Measurements from ENCODE around the gene HOXB3. TPM values are rescaled to one million over a fixed set of nuclear protein-coding genes. Genes with fewer than 3 reads are reported as not detected.

The HOXB3 gene
- total RNA-seq, 4 donors from 2014 or later = 11.4 to 48.7 (median 24.2) TPM

DNA sequence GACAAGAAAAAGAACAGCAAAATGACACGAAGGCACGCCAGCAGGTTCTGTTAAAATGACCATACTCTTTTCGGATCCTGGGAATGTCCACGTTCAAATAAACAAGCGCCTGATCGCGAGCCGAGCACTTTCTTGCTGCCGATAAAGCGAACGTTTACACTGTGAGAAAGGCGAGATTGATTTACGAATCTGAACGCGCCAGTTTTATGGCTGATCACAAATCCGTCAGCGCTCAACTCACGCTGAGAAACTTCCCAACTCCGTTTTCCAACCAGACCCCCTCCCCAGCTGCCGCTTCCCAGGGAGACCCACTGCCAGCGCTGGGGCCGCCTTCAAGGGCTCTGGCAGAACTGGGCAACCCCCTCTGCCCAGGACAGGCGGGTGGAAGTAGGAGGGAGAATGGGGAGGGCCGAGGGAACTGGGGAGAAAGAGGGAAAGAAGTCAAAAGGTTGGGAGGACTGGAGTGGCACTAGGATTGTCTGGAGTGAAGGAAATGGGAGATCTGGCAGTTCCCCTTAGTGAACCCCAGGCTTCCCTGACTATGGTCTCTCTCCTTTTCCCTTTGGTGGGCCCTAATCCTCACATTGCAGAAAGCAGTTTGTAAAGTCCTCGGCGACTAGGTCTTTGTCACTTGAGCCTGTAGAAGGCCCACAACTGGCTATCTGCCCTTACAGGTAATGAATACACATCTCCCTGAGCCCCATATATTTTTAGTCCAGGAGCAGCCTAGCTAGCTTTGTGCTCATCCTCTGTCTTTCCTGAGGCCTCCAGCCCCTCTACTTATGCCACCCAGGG is 18.8 kb downstream of the HOXB3 start:
- ATAC-seq = no peak
- WGBS, 2 donors (ENCODE audit: low coverage in 1 of 2) = 16 to 29% methylated on average over 21 to 22 of the region's 26 CpGs
- H3K9me3 ChIP-seq = no peaks in the 10 kb centered on the region
- H3K4me3 ChIP-seq = peak overlapping the region; percentile 27 to 81
- H3K27me3 ChIP-seq = no peaks in the 10 kb centered on the region
- no peaks in the 10 kb centered on the region for H3K36me3 ChIP-seq
- H3K4me1 ChIP-seq = peaks cover 25 to 100% (median 38%) of the 10 kb centered on the region in 3 donors
- H3K27ac ChIP-seq = peak overlapping the region; percentile 97 to 98 (median 97)
- TF ChIP-seq CTCF (IDR thresholded peaks at IDR 0.05) = no peak
- TF ChIP-seq POLR2A (IDR thresholded peaks at IDR 0.05) = no peak
- TF ChIP-seq EP300 (IDR thresholded peaks at IDR 0.05) = no peak
- TF ChIP-seq POLR2AphosphoS5 (IDR thresholded peaks at IDR 0.05) = no peak

DNA sequence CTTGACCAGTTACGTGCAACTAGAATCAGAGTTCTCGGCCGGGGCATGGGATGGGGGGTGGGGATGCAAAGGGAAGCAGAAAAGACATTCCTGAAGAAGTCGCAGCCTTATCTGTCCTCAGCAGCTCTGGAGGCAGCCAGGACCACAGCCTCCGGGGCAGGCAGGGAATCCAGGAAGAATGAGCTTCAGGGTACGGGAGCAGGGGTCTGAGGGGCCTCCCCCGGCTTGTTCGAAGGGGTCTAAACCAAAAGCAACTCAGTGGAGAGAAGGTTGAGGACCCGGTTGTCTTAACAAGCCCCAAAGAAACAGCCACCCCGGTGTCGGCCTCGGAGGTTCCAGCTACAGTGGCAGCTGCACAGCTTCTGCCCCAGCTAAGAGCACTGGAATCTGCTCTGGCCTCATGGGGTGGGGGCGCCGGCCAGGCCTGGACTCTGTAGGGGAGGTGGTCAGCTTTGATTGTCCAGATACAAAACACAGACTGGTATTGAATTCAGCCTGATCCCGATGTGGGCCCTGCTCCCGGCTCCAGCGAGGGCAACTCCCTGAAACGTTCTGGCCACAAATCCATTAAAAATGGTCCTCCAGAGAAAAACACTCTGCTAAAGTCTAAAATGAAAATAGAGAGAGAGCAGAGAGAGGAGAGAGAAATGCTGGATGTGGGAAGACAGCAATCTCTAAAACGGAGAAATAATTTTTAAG is 19.6 kb downstream of the HOXB3 start:
- Histone ChIP-seq H3K36me3 (no peaks in the 10 kb centered on the region), H3K27ac (peak overlapping the region; percentile 97 to 98 (median 97)), H3K9me3 (no peaks in the 10 kb centered on the region), H3K27me3 (no peaks in the 10 kb centered on the region), H3K4me3 (peak overlapping the region; percentile 27 to 81), H3K4me1 (peaks cover 20 to 100% (median 38%) of the 10 kb centered on the region in 3 donors)
- WGBS, 2 donors (ENCODE audit: low coverage in 1 of 2) = 11 to 12% methylated on average over 9 to 16 of the region's 19 CpGs
- ATAC-seq = peak; percentile 32
- no peak for TF ChIP-seq POLR2A (IDR thresholded peaks at IDR 0.05)
- peak; percentile 20 for TF ChIP-seq POLR2AphosphoS5 (IDR thresholded peaks at IDR 0.05)
- TF ChIP-seq CTCF (IDR thresholded peaks at IDR 0.05) = no peak
- no peak for TF ChIP-seq EP300 (IDR thresholded peaks at IDR 0.05)

GRCh38 chr17:48569674-48570324 is 20.2 kb downstream of the HOXB3 start:
- no peaks in the 10 kb centered on the region for H3K9me3 ChIP-seq
- peak overlapping the region; percentile 97 to 98 (median 97) for H3K27ac ChIP-seq
- ATAC-seq = no peak
- TF ChIP-seq CTCF (IDR thresholded peaks at IDR 0.05) (peak in 3 of 4 experiments; percentile 32 to 41 (median 33)), EP300 (IDR thresholded peaks at IDR 0.05) (no peak), POLR2A (IDR thresholded peaks at IDR 0.05) (no peak)
- H3K4me3 ChIP-seq = peak overlapping the region; percentile 27 to 81
- WGBS, 2 donors (ENCODE audit: low coverage in 1 of 2) = 11 to 25% methylated on average over 4 to 6 of the region's 6 CpGs
- peaks cover 20 to 100% (median 45%) of the 10 kb centered on the region in 3 donors for H3K4me1 ChIP-seq
- H3K36me3 ChIP-seq = no peaks in the 10 kb centered on the region
- H3K27me3 ChIP-seq = no peaks in the 10 kb centered on the region

DNA sequence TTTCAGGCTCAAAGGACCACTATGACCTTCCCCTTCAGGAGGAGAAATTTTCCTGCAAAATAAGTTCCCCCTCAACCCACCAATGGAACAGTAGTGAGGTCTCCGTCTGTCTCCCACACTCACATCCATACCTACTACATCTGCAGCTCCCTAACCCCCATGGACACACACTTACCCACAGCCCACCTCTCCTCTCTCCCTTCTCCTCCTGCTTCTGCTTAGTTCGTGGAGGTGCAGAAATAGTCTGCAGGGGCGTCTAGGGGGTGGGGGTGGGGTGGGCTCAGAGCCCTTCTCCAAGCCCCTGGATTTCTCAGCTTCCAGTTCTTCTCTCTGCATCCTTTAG is 20.8 kb downstream of the HOXB3 start:
- Histone ChIP-seq H3K4me1 (peaks cover 20 to 100% (median 45%) of the 10 kb centered on the region in 3 donors), H3K36me3 (no peaks in the 10 kb centered on the region), H3K9me3 (no peaks in the 10 kb centered on the region), H3K27ac (peak overlapping the region; percentile 97 to 98 (median 97)), H3K4me3 (peak overlapping the region; percentile 27 to 81), H3K27me3 (no peaks in the 10 kb centered on the region)
- no peak for ATAC-seq
- TF ChIP-seq CTCF (IDR thresholded peaks at IDR 0.05) (no peak), EP300 (IDR thresholded peaks at IDR 0.05) (no peak), POLR2AphosphoS5 (IDR thresholded peaks at IDR 0.05) (no peak), POLR2A (IDR thresholded peaks at IDR 0.05) (no peak)
- 0 to 7% methylated on average over 1 to 3 of the region's 3 CpGs for WGBS, 2 donors (ENCODE audit: low coverage in 1 of 2)
